Gastrocnemius medialis (tissue), 4 donors: Measurements from ENCODE around the gene HPCA. TPM values are rescaled to one million over a fixed set of nuclear protein-coding genes. Genes with fewer than 3 reads are reported as not detected.

Experiments used
- ATAC-seq, 2 donors: fragments of 150-250 bp; one replicate each; pipeline ENCODE4 v1.9.1; 2016
- DNase-seq, 2 donors: peaks; one replicate each; pipeline ENCODE4 v3.0.0-alpha.2; 2019
- H3K27ac ChIP-seq, 4 donors: fragments of 200-600 bp; sonication (generic); 1 replicate in 1 of 4; 2 replicates in 3 of 4; pipeline ENCODE4 v1.5.1; 2016 to 2018; ENCODE audit warnings: mild to moderate bottlenecking in 2 of 4, moderate library complexity in 1 of 4
- H3K27me3 ChIP-seq, 3 donors: fragments of 200-600 bp; sonication (generic) in 2 of 3; 1 replicate in 1 of 3; 2 replicates in 2 of 3; pipeline versions ENCODE4 v1.5.1 to v1.6.0; 2016 to 2019; ENCODE audit warnings: mild to moderate bottlenecking in 1 of 3, moderate library complexity in 1 of 3
- H3K36me3 ChIP-seq, 2 donors: fragments of 200-600 bp; sonication (generic) in 1 of 2; one replicate each; pipeline ENCODE4 v1.5.1; 2017 to 2018
- H3K4me1 ChIP-seq, 2 donors: fragments of 200-600 bp; sonication (generic) in 1 of 2; one replicate each; pipeline ENCODE4 v1.5.1; 2016 to 2017; ENCODE audit warnings: mild to moderate bottlenecking in 2 of 2
- H3K4me3 ChIP-seq, 4 donors: fragments of 200-600 bp; sonication (generic) in 3 of 4; 1 replicate in 1 of 4; 2 replicates in 3 of 4; pipeline ENCODE4 v1.5.1; 2016 to 2019; ENCODE audit warnings: mild to moderate bottlenecking in 2 of 4
- H3K9me3 ChIP-seq, 3 donors: fragments of 200-600 bp; sonication (generic) in 2 of 3; 1 replicate in 1 of 3; 2 replicates in 2 of 3; pipeline ENCODE4 v1.5.1; 2016 to 2019
- CTCF ChIP-seq, 5 experiments: fragments of 450-650 bp in 3 of 5; fragments of 200-600 bp in 2 of 5; sonication (generic) in 2 of 5; IDR thresholded peaks in 4 of 5; conservative IDR thresholded peaks in 1 of 5; 1 replicate in 4 of 5; 2 replicates in 1 of 5; pipeline ENCODE4 v1.5.1; 2016 to 2019; ENCODE audit warnings: antibody characterized with exemption in 5 of 5, mild to moderate bottlenecking in 3 of 5, moderate library complexity in 3 of 5
- POLR2A ChIP-seq, 2 donors: fragments of 450-650 bp; IDR thresholded peaks; one replicate each; pipeline ENCODE4 v1.6.1; 2017; ENCODE audit warnings: antibody characterized with exemption in 2 of 2, mild to moderate bottlenecking in 2 of 2, moderate library complexity in 2 of 2
- in situ Hi-C, 4 donors: fragments of 200-750 bp; cut with MboI; loops; one replicate each; pipeline versions ENCODE4 v1.15.0 to v1.8.0; 2017; ENCODE audit warnings: low sequenced_read_pairs in 4 of 4
- intact Hi-C: fragments of 100-400 bp; cut with DNase I; formaldehyde crosslinking; loops from one replicate; pipeline ENCODE4 v1.15.1; 2023; ENCODE audit warnings: low total_unique reads
- total RNA-seq, 4 donors: library from RNA; depleted of rRNA; stranded (reverse); fragments of >200 nt; gene quantifications; one replicate each; pipeline versions ENCODE4 v1.1.0 to v1.2.3, GENCODE V29; 2016

HPCA gene
- total RNA-seq, 4 donors from 2014 or later, result not detected

- intact Hi-C loops, result no loop called here
- Histone ChIP-seq H3K27me3 (no peaks in the 10 kb centered on the region), H3K36me3 (peaks cover 0 to 26% of the 10 kb centered on the region in 2 donors), H3K4me1 (peaks cover 11 to 54% of the 10 kb centered on the region in 2 donors), H3K4me3 (no peak overlapping the region), H3K9me3 (no peaks in the 10 kb centered on the region), H3K27ac (no peak overlapping the region)
- DNase-seq (no peak), ATAC-seq (no peak)
- no peak for TF ChIP-seq POLR2A (IDR thresholded peaks at IDR 0.05)
- no peak for TF ChIP-seq CTCF (IDR thresholded peaks at IDR 0.05 in 4 of 5, conservative IDR thresholded peaks at IDR 0.05 in 1 of 5)
- in situ Hi-C loops, result no loop called here
Measured at GRCh38 chr1:32858791-32859190, 27.5 kb upstream of the HPCA start.

GRCh38 chr1:32859915-32860314 lies 26.4 kb upstream of the HPCA start:
- DNase-seq (no peak), ATAC-seq (peak; percentile 41 to 45)
- intact Hi-C loops, result no loop called here
- Histone ChIP-seq H3K27me3 (no peaks in the 10 kb centered on the region), H3K4me3 (no peak overlapping the region), H3K36me3 (peaks cover 0 to 20% of the 10 kb centered on the region in 2 donors), H3K27ac (peak overlapping the region in 2 of 4 donors; percentile 44 to 47), H3K4me1 (peaks cover 19 to 64% of the 10 kb centered on the region in 2 donors), H3K9me3 (no peaks in the 10 kb centered on the region)
- TF ChIP-seq POLR2A (IDR thresholded peaks at IDR 0.05) (no peak), CTCF (IDR thresholded peaks at IDR 0.05 in 4 of 5, conservative IDR thresholded peaks at IDR 0.05 in 1 of 5) (no peak)
- in situ Hi-C loops, result no loop called here

- H3K9me3 ChIP-seq, result no peaks in the 10 kb centered on the region
- intact Hi-C loops, result no loop called here
- H3K4me3 ChIP-seq, result no peak overlapping the region
- no peaks in the 10 kb centered on the region for H3K27me3 ChIP-seq
- ATAC-seq (no peak), DNase-seq (no peak)
- TF ChIP-seq POLR2A (IDR thresholded peaks at IDR 0.05), result no peak
- no peak for TF ChIP-seq CTCF (IDR thresholded peaks at IDR 0.05 in 4 of 5, conservative IDR thresholded peaks at IDR 0.05 in 1 of 5)
- H3K27ac ChIP-seq, result peak overlapping the region in 2 of 4 donors; percentile 44 to 47
- peaks cover 0 to 16% of the 10 kb centered on the region in 2 donors for H3K36me3 ChIP-seq
- in situ Hi-C loops, result no loop called here
- H3K4me1 ChIP-seq, result peaks cover 26 to 71% of the 10 kb centered on the region in 2 donors
Measured at GRCh38 chr1:32860566-32860965, 25.7 kb upstream of the HPCA start.

GRCh38 chr1:32861904-32862695 lies 24.2 kb upstream of the HPCA start:
- no peak for ATAC-seq
- H3K4me3 ChIP-seq, result no peak overlapping the region
- peak overlapping the region in 1 of 4 donors; percentile 38 for H3K27ac ChIP-seq
- H3K4me1 ChIP-seq, result peaks cover 32 to 79% of the 10 kb centered on the region in 2 donors
- peaks cover 0 to 8% of the 10 kb centered on the region in 2 donors for H3K36me3 ChIP-seq
- no peaks in the 10 kb centered on the region for H3K27me3 ChIP-seq
- DNase-seq, result no peak
- TF ChIP-seq CTCF (IDR thresholded peaks at IDR 0.05 in 4 of 5, conservative IDR thresholded peaks at IDR 0.05 in 1 of 5), result no peak
- TF ChIP-seq POLR2A (IDR thresholded peaks at IDR 0.05), result no peak
- in situ Hi-C loops (no loop called here), intact Hi-C loops (no loop called here)
- no peaks in the 10 kb centered on the region for H3K9me3 ChIP-seq
